ENCODE data around the gene ARHGAP26. TPM values are rescaled to one million over a fixed set of nuclear protein-coding genes. Genes with fewer than 3 reads are reported as not detected.

ARHGAP26 gene
- total and polyA plus RNA-seq, 4 donors = 1.8 to 16.7 (median 4.1) TPM

GRCh38 chr5:142832263-142832662 is 62.1 kb downstream of the ARHGAP26 start:
- Histone ChIP-seq H3K4me3 (ENCODE audit: low read depth in 1 of 3, low read length in 3 of 3) (no peak overlapping the region), H3K9me3 (ENCODE audit: control insufficient read depth in 4 of 4, low read length in 3 of 4) (no peaks in the 10 kb centered on the region), H3K27me3 (ENCODE audit: control insufficient read depth in 4 of 4, insufficient read depth in 4 of 4, low read length in 3 of 4) (no peaks in the 10 kb centered on the region), H3K27ac (ENCODE audit: low read depth in 1 of 2, low read length in 2 of 2) (no peak overlapping the region), H3K36me3 (ENCODE audit: control insufficient read depth in 4 of 4, insufficient read depth in 3 of 4, low read depth in 1 of 4, low read length in 3 of 4) (no peaks in the 10 kb centered on the region), H3K4me1 (ENCODE audit: control insufficient read depth in 4 of 4, insufficient read depth in 4 of 4, low read length in 3 of 4) (peaks cover 0 to 4% (median 1%) of the 10 kb centered on the region in 4 donors), H3K9ac (ENCODE audit: low read depth in 1 of 2, low read length in 2 of 2) (no peak overlapping the region)
- no peak for DNase-seq (ENCODE audit: low spot score)
- TF ChIP-seq REST (IDR thresholded peaks at IDR 0.05) (no peak), YY1 (IDR thresholded peaks at IDR 0.05) (no peak), SP1 (IDR thresholded peaks at IDR 0.05) (no peak), HNF4G (IDR thresholded peaks at IDR 0.05) (no peak)
- 86% methylated on average over 3 of the region's 3 CpGs for WGBS

DNA sequence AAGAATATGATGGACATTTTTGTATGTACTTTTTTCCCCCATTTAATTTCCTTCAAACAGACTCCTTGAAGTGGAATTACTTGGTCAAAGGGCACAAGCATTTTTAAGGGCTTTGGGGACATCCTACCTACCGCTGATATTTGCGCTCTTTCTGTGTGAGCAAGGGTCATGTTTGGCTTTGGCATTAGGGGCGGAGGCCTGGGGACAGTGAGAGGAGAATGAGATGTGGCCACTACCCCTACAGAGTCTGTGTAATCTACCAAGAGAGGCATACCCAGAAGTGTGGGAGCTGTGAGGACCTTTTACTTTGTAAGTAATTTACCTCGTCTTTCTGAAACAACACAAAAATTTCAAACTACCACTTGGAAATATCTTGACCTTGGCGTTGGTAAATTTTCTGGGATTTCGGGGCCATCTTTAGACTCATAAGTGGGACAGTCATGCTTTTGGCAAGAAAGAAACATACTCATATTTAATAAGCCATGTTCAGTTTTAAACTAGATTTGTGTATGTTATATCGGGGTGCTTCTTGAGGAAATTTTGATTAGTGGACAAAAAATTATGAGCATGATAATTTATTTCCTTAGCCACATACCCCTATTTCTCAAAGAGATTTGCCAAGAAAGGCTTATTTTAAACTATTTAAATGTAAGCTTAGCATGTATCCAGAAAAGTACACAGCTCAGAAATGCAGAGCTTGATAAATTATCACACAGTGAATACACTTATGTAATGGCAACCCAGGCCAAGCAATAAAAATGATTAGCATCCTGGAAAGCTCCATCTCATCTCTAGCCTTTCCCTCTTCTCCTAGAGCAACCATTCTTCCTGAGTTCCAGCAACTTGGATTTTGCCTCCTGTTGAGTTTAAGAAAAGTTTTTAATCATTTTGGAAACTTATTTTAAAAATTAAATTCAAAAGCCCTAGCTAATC is 63.6 kb downstream of the ARHGAP26 start:
- no peak for DNase-seq (ENCODE audit: low spot score)
- TF ChIP-seq, protein P1, sequence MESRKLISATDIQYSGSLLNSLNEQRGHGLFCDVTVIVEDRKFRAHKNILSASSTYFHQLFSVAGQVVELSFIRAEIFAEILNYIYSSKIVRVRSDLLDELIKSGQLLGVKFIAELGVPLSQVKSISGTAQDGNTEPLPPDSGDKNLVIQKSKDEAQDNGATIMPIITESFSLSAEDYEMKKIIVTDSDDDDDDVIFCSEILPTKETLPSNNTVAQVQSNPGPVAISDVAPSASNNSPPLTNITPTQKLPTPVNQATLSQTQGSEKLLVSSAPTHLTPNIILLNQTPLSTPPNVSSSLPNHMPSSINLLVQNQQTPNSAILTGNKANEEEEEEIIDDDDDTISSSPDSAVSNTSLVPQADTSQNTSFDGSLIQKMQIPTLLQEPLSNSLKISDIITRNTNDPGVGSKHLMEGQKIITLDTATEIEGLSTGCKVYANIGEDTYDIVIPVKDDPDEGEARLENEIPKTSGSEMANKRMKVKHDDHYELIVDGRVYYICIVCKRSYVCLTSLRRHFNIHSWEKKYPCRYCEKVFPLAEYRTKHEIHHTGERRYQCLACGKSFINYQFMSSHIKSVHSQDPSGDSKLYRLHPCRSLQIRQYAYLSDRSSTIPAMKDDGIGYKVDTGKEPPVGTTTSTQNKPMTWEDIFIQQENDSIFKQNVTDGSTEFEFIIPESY (IDR thresholded peaks at IDR 0.05) = no peak
- TF ChIP-seq, protein P2, sequence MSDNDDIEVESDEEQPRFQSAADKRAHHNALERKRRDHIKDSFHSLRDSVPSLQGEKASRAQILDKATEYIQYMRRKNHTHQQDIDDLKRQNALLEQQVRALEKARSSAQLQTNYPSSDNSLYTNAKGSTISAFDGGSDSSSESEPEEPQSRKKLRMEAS (IDR thresholded peaks at IDR 0.05) = no peak
- TF ChIP-seq YY1 (IDR thresholded peaks at IDR 0.05) (no peak), JUND (IDR thresholded peaks at IDR 0.05) (no peak), FOXA2 (IDR thresholded peaks at IDR 0.05) (no peak), HNF4G (IDR thresholded peaks at IDR 0.05) (no peak), SP1 (IDR thresholded peaks at IDR 0.05) (no peak), REST (IDR thresholded peaks at IDR 0.05) (no peak), HNF4A (conservative IDR thresholded peaks at IDR 0.05) (no peak), TAF1 (conservative IDR thresholded peaks at IDR 0.05) (no peak), GABPA (IDR thresholded peaks at IDR 0.05 in 1 of 2, conservative IDR thresholded peaks at IDR 0.05 in 1 of 2) (no peak), FOXA1 (IDR thresholded peaks at IDR 0.05) (no peak), RAD21 (IDR thresholded peaks at IDR 0.05) (no peak), EGR1 (IDR thresholded peaks at IDR 0.05; ENCODE audit: low read depth in 2 of 2) (no peak)
- TF ChIP-seq, protein P3, sequence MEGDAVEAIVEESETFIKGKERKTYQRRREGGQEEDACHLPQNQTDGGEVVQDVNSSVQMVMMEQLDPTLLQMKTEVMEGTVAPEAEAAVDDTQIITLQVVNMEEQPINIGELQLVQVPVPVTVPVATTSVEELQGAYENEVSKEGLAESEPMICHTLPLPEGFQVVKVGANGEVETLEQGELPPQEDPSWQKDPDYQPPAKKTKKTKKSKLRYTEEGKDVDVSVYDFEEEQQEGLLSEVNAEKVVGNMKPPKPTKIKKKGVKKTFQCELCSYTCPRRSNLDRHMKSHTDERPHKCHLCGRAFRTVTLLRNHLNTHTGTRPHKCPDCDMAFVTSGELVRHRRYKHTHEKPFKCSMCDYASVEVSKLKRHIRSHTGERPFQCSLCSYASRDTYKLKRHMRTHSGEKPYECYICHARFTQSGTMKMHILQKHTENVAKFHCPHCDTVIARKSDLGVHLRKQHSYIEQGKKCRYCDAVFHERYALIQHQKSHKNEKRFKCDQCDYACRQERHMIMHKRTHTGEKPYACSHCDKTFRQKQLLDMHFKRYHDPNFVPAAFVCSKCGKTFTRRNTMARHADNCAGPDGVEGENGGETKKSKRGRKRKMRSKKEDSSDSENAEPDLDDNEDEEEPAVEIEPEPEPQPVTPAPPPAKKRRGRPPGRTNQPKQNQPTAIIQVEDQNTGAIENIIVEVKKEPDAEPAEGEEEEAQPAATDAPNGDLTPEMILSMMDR (IDR thresholded peaks at IDR 0.05; ENCODE audit: low read depth, low read length, missing input control) = no peak
- Histone ChIP-seq H3K27me3 (ENCODE audit: control insufficient read depth in 4 of 4, insufficient read depth in 4 of 4, low read length in 3 of 4) (no peaks in the 10 kb centered on the region), H3K4me3 (ENCODE audit: low read depth in 1 of 3, low read length in 3 of 3) (no peak overlapping the region), H3K36me3 (ENCODE audit: control insufficient read depth in 4 of 4, insufficient read depth in 3 of 4, low read depth in 1 of 4, low read length in 3 of 4) (no peaks in the 10 kb centered on the region), H3K9me3 (ENCODE audit: control insufficient read depth in 4 of 4, low read length in 3 of 4) (no peaks in the 10 kb centered on the region), H3K9ac (ENCODE audit: low read depth in 1 of 2, low read length in 2 of 2) (no peak overlapping the region), H3K27ac (ENCODE audit: low read depth in 1 of 2, low read length in 2 of 2) (no peak overlapping the region), H3K4me1 (ENCODE audit: control insufficient read depth in 4 of 4, insufficient read depth in 4 of 4, low read length in 3 of 4) (peaks cover 0 to 4% (median 1%) of the 10 kb centered on the region in 4 donors)
- WGBS = 90% methylated on average over 7 of the region's 7 CpGs

Measured in liver (tissue), 9 donors.